Activated T-cell treated with anti-CD3 and anti-CD28 coated beads, Interleukin-2, amount 50 U/mL, for 4 hours (primary cell): ENCODE measurements around the gene JAG2. TPM values are rescaled to one million over a fixed set of nuclear protein-coding genes. Genes with fewer than 3 reads are reported as not detected.

Source experiments
- ATAC-seq, 2 donors: fragments of 200-7000 bp; cut with Tn5 transposase; one replicate each; pipeline ENCODE4 v1.10.0; 2021
- DNase-seq: peaks from one replicate; pipeline ENCODE4 v3.0.0-alpha.2; 2020
- H3K27me3 Mint-ChIP-seq: one replicate; pipeline ENCODE4 v1.8.0; 2021; ENCODE audit warnings: low read depth, mixed read lengths
- H3K36me3 Mint-ChIP-seq: one replicate; pipeline ENCODE4 v1.8.0; 2022; ENCODE audit warnings: mixed read lengths; ENCODE audit not compliant: insufficient read depth
- H3K4me1 Mint-ChIP-seq: one replicate; pipeline ENCODE4 v1.8.0; 2021; ENCODE audit warnings: low read depth, mixed read lengths
- H3K4me3 Mint-ChIP-seq: one replicate; pipeline ENCODE4 v1.8.0; 2021; ENCODE audit warnings: mild to moderate bottlenecking, moderate library complexity, mixed read lengths
- H3K9me3 Mint-ChIP-seq: one replicate; pipeline ENCODE4 v1.8.0; 2021; ENCODE audit warnings: mixed read lengths
- total RNA-seq, 3 donors: library from RNA; stranded (reverse); gene quantifications; one replicate each; pipeline ENCODE4 v1.2.1, GENCODE V29; 2021

JAG2 gene
- total RNA-seq, 3 donors from 2014 or later: 2.9 to 5.4 (median 5.2) TPM

DNA sequence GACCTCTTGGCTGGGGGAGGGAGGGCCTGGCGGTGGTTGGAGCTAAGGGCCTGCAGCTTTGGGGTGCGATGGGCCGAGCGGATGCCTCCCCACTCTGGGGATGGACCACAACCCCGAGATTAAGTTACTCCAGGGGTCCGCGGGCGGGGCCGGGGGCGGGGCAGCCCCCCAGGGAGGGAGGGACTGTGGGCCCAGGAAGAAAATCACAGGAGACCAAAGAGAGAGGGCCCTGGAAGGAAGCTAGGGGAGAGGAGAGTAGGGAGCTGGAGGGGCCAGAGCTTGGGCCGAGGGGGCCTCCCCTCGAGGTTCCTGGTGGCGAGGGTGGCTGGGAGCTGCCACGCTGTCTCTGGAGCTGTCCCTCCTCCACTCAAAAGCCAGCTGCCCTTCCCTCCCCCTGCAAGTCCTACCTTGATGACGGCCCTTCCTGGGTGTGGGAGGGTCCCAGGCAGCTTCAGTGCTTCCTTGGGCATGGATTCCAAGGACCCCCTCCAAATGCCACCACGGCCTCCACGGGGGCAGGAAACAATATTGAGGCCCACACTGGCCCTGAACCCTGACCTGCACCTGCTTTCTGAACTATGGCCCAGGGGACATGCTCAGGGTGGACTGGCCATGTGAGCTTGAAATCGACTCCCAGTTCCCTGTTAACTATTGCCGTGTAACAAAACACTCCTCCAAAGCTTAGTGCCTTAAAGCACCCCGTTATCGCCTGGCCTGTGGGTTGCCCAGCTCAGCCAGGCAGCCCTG, 13.1 kb upstream of the JAG2 start:
- peak overlapping the region; percentile 72 for H3K4me3 Mint-ChIP-seq
- no peak for ATAC-seq

DNA sequence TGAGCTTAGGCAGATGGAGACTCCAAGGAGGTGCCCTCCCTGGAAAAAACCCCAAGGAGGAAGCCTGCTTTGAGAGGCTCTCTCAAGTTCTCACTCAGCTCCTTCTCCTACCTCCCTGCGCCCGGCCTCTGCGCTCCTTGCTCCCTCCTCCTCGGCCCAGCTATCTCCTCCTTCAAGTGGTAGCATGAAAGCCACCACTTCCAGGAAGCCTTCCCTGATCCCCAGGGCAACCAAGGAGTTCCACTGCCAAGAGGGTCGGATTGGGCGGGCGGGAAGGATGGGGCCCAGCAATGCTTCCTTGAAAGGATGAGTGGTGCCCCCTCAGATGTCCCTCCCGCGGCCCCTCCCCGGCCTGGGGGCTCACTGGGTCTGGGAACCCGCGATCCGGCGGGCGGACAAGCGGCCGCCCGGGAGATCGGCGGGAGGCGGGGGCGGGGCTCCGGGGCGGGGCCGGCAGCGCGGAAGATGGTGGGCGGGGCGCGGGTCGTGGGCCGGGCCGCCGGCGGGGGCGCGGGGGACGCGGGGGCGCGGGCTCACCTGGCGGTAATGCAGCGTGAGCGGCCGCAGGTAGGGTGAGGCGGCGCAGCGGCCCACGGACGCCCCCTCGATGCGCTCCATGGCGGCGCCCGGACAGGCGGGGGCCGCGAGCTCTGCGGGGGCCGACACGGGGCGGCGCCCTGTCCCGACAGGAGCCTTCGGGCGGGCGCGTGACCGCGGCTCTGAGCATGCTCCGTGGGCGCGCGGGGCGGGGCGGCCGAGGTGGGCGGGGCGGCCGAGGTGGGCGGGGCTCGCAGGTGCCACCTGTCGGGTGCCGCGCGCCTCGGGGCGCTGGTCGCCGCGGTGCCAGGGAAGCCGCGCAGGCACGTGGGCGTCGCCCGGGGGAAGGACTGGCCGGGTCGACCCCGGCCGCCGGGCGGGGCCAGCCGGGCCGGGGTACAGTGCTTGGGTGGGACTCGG, 12.3 kb upstream of the JAG2 start, which contains the start of gene NUDT14:
TSS of gene NUDT14 (minus strand) at position 721 of the 957 bp plus-strand sequence. CDS start at position 618, 103 bp downstream.
- Mint-ChIP-seq H3K4me1 (peaks cover 20% of the 10 kb centered on the region), H3K4me3 (peak within 1 kb of the TSS; percentile 74), H3K9me3 (no peaks in the 10 kb centered on the region), H3K36me3 (no peaks in the 10 kb centered on the region), H3K27me3 (no peaks in the 10 kb centered on the region)
- ATAC-seq (peak; percentile 86 to 89), DNase-seq (peak; percentile 86)

More for the DNA sequence above, 13.1 kb upstream of the JAG2 start:
- Mint-ChIP-seq H3K9me3 (no peaks in the 10 kb centered on the region), H3K27me3 (no peaks in the 10 kb centered on the region), H3K36me3 (no peaks in the 10 kb centered on the region), H3K4me1 (peaks cover 15% of the 10 kb centered on the region)
- no peak for DNase-seq

DNA sequence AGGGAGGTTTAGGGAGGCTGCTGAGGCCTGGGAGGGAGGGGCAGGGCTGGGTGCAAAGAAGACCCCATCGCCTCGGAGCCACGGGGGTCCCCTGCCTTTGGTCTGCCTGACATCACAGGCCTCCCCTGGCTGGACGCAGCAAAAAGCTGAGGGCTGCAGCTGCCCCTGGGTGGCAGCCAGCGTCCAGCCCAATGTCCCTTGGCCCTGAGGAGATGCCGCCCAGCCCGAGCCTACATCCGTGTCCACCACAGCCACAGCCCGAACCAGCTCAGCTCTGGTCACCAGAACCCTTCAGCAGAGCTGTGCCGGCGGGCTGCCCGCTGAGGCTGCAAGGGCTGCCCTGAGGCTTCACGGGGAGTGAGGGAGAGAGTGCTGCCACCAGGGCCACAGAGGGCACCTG, 10.6 kb upstream of the JAG2 start:
- Mint-ChIP-seq H3K4me1 (peaks cover 30% of the 10 kb centered on the region), H3K4me3 (no peak overlapping the region), H3K36me3 (no peaks in the 10 kb centered on the region), H3K27me3 (no peaks in the 10 kb centered on the region), H3K9me3 (no peaks in the 10 kb centered on the region)
- DNase-seq (no peak), ATAC-seq (no peak)

DNA sequence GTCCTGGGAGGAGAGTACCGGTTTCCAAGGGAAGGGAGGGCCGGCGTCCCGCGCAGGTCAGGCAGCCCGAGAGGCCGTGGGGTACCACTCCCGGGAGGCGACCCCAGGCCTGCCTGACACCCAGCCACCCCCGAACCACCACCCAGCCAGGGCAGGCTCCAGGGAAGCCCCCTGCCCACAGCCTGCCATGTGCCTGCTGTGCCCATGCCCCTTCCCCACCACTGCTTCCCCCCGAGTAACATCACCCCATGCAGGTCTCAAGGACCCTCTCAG, 10.2 kb upstream of the JAG2 start:
- H3K9me3 Mint-ChIP-seq: no peaks in the 10 kb centered on the region
- no peak for DNase-seq
- no peak for ATAC-seq
- H3K36me3 Mint-ChIP-seq: no peaks in the 10 kb centered on the region
- peaks cover 31% of the 10 kb centered on the region for H3K4me1 Mint-ChIP-seq
- H3K4me3 Mint-ChIP-seq: no peak overlapping the region
- H3K27me3 Mint-ChIP-seq: no peaks in the 10 kb centered on the region

DNA sequence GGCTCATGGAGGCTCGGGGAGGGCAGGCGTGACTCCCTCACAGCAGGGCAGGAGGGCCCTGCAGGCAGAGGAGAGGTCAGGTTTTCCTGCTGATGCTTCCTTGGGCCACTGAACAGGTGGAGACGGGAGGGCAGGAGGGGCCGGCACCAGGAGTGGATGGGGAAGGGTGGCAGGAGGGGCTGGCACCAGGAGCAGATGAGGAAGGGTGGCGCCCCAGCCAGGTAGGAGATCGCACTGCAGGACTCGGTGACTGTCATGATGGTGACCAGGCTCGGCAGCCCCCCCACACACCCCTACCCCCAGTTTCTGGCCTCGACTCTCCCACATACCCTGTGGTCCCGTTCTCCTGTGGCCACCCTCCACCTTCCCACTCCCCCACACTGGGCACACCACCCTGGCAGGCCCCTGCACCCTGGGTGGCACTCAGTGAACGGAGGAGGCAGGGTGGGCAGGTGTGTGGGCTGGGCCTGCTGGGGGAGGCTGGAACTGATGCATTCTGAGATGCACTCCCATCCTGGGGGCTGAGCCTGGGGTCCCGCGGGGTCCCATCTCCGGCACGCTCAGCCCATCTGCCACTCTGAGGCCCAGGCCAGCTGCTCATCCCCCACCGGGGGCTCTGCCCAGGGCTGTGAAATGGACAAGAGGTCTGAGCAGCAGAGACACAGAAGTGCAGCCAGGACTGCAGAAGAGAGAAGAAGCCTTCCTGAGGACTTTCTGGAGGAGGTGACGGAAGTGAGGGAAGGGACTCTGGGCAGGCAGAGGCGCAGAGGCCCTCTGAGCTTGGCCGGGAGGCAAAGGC, 9.7 kb upstream of the JAG2 start:
- Mint-ChIP-seq H3K4me3 (no peak overlapping the region), H3K4me1 (peaks cover 31% of the 10 kb centered on the region), H3K27me3 (no peaks in the 10 kb centered on the region), H3K9me3 (no peaks in the 10 kb centered on the region), H3K36me3 (no peaks in the 10 kb centered on the region)
- DNase-seq (no peak), ATAC-seq (no peak)

DNA sequence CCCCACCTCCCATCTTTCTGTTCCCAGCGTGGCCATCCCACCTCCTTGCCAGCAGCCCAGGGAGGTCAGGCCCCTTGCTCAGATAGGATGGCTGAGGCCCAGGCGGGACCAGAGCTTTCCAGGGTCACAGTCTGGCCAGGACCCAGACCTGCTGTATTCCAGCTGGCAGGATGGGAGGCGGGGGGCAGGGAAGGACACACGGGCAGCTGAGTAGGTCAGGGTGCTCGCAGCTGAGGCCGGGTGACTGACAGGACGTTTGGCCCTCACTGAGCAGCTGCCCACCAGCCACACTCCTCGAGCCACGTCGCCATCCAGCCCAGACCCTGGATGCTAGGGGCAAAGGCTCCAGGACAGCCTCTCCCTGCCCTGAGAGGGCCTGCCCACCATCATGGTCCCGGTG, 8.5 kb upstream of the JAG2 start:
- Mint-ChIP-seq H3K4me1 (peaks cover 27% of the 10 kb centered on the region), H3K36me3 (no peaks in the 10 kb centered on the region), H3K4me3 (no peak overlapping the region), H3K9me3 (no peaks in the 10 kb centered on the region), H3K27me3 (no peaks in the 10 kb centered on the region)
- ATAC-seq (no peak), DNase-seq (no peak)

DNA sequence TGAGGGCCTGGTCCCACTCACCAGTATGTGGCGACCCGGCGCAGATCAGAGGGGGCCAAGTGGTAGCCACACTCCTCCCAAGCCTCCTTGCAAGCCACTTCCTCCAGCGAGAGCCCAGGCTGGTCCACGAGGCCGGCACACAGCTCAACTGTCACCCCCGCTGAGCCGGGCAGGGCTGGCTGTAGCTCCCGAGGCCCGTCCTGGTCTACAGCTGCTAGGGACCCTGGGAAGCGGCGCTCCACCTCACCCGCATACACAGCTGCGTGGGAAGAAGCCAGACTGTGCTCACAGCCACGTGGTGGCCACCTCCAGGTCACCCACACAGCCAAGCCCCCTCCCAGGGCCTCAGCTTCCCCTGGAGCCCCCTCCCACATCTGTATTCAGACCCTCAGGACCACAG, 7.9 kb upstream of the JAG2 start:
- no peak for ATAC-seq
- Mint-ChIP-seq H3K27me3 (peaks cover 2% of the 10 kb centered on the region), H3K36me3 (no peaks in the 10 kb centered on the region), H3K9me3 (no peaks in the 10 kb centered on the region), H3K4me3 (no peak overlapping the region), H3K4me1 (peaks cover 28% of the 10 kb centered on the region)
- DNase-seq: no peak

DNA sequence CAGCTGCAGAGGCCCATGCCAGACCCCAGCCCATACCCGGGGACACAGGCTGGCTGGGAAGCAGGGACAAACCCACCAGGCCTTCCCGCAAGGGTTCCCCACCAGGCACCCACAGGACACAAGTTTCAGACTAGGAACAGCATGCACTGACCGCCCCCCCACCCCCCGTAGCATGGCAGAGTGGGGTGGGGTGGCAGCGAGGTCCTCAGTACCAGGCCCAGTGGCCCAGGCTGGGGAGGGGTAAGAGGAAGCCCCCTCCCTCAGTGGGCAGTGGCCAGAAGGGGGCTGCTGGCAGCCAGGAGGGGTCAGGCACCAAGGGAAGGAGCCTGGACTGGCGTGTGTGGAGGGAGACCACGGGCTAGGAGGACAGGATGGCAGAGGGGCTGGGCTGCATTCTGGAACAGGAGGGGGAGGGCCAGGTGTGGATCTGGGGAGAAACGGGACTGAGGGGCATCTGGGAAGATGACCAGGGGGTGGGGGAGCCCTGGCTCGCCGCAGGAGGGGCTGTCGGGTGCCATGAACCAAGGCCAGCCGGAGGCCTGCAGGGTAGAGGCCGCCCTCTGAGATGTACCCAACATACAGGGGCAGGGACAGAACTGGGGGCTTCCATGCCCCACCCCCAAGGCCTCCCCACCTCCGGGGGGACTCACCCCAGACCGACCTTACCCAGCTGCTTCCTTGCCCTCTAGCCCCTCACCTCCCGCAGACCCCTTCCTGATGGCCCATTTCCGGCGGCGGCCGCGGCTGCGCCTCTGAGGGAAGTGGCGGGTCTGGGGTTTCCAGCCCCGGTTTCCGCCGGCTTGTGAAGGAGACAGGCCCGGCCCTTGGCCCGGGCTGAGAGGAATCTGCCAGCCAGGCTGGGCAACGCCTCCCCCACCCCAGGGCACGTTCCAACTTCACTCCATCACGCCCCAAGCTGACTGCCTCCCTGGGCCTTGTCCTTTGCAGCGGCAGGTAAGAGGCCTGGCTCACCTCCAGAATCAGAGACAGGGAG, 5.6 kb upstream of the JAG2 start:
- Mint-ChIP-seq H3K4me1 (peaks cover 28% of the 10 kb centered on the region), H3K27me3 (peaks cover 9% of the 10 kb centered on the region), H3K9me3 (no peaks in the 10 kb centered on the region), H3K4me3 (no peak overlapping the region), H3K36me3 (no peaks in the 10 kb centered on the region)
- DNase-seq (no peak), ATAC-seq (peak; percentile 53 to 57)

DNA sequence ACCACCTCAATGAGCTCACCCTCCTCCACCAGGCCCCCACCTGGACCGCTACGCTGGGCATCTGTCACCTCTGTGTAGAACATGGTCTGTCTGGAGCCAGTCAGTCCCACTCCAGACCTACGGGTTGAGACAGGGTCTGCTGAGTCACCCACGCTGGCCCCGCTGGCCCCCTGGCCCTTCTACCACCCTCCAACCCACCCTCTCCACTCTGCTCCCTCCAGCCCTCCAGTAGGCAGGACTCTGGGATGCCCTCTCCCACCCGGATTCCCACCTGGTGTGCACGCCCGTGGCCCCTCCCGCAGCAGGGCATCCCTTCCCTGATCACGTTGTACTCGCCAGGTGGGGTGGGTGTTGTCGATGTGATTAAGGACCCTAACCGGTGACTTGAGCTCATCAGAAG, 4.6 kb upstream of the JAG2 start:
- ATAC-seq: no peak
- Mint-ChIP-seq H3K4me3 (no peak overlapping the region), H3K9me3 (no peaks in the 10 kb centered on the region), H3K27me3 (peaks cover 10% of the 10 kb centered on the region), H3K4me1 (peaks cover 28% of the 10 kb centered on the region), H3K36me3 (no peaks in the 10 kb centered on the region)
- no peak for DNase-seq

DNA sequence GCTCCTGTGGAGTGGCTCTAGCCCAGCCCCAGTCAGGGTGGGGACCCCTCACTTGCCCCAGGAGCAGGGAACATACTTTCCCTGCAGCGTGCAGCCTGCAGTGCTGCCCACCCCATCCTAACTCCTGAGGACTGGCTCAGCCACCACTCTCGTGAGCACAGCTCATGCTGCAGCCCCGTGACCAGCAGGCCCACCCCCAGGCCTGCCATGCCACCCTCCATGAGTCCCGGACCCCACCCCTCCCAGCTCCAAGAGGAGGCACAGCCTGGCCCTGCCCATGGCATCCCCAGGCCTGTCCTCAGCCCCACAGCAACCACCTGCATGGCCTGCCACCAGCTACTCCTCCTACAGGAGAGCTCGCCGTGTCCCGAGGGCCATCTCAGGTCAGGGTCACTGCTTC, 3.9 kb upstream of the JAG2 start:
- no peak overlapping the region for H3K4me3 Mint-ChIP-seq
- no peak for DNase-seq
- ATAC-seq: no peak
- no peaks in the 10 kb centered on the region for H3K9me3 Mint-ChIP-seq
- peaks cover 10% of the 10 kb centered on the region for H3K27me3 Mint-ChIP-seq
- no peaks in the 10 kb centered on the region for H3K36me3 Mint-ChIP-seq
- peaks cover 28% of the 10 kb centered on the region for H3K4me1 Mint-ChIP-seq

DNA sequence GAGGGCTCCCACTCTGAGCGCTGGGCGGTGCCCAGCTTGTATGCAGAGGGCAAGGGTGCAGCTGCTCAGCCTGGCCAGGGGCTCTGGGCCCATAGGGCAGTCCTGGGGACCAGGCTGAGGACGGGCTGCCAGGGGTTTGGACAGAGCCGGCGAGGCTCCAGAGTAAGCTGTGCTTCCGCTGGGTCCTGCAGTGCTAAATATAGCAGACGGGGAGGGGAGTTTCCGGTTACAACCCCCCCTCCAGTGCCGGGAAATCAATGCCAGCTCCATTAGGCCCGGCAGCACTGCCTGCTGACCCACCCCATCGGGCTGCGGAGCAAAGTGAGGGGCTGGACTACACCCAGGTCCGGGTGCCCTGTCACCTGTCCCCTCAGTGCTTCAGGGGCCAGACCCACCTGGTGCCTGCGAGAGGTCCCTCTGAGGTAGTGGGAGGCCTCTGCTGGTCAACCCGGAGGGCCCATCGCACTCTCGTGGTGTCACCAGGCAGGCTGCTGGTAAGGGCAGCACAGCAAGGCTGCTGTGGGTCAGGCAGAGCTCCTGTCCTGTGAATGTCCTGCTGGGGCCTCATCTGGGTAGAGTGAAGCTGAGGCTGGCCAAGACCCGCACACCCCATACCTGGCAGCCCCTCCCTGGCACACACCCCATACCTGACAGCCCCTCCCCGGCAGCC, 2.6 kb upstream of the JAG2 start:
- no peak for DNase-seq
- ATAC-seq: no peak
- no peaks in the 10 kb centered on the region for H3K36me3 Mint-ChIP-seq
- no peaks in the 10 kb centered on the region for H3K9me3 Mint-ChIP-seq
- H3K4me1 Mint-ChIP-seq: peaks cover 22% of the 10 kb centered on the region
- peaks cover 15% of the 10 kb centered on the region for H3K27me3 Mint-ChIP-seq
- no peak overlapping the region for H3K4me3 Mint-ChIP-seq

DNA sequence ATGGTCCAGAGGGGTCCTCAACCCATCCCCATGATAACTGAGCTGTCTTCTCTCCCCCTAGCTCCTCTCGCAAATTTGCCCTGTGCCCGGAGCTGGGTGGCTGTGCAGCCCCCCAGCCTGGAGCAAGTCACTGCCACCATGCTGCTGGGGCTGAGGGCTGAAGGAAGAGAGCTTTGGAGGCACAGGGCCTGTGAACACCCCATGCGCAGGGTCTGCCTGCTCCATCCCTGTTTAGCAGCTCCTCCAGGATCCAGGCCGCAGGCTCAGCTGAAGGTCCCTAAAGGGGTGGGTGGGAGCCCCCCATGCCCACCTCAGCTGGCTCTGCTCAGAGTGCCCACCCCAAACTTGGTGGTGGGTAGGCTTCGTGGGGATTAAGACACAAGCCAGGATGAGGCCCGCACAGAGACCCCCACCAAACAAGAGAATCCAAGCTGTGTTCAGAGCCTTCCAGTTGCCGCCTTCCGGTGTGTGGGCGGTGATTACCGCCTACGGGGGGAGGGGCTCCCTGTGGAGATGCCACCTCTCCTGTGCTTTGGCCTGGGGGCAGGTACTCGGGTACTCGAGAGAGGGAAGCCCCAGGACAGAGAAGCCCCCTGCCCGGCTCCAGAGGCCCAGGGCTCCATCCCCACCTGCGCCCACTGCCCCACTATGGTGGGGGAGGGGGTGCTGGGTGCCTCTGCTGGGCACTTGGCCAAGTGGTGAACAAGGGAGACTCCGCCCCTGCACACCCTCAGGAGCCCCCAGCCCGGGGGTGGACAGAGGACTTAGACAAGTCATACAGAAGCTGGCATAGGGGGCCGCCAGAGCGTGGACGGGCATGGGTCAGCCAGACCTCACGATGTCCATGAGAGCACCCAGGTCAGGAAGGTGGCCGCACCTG, 1.4 kb upstream of the JAG2 start:
- ATAC-seq (no peak), DNase-seq (no peak)
- peaks cover 17% of the 10 kb centered on the region for H3K4me1 Mint-ChIP-seq
- peak overlapping the region; percentile 65 for H3K4me3 Mint-ChIP-seq
- H3K9me3 Mint-ChIP-seq: no peaks in the 10 kb centered on the region
- peaks cover 15% of the 10 kb centered on the region for H3K27me3 Mint-ChIP-seq
- H3K36me3 Mint-ChIP-seq: no peaks in the 10 kb centered on the region
